Stimulated activated CD8-positive, alpha-beta memory T cell treated with anti-CD3 and anti-CD28 coated beads, Interleukin-12 subunit alpha, Interleukin-12 subunit beta, amount 100 ng/mL, for 1 hour (primary cell): Measurements from ENCODE around the gene USP2.

Source experiments
- DNase-seq: peaks from one replicate; pipeline ENCODE4 v3.0.0-alpha.2; 2020; ENCODE audit warnings: low read depth

Gene USP2, protein sequence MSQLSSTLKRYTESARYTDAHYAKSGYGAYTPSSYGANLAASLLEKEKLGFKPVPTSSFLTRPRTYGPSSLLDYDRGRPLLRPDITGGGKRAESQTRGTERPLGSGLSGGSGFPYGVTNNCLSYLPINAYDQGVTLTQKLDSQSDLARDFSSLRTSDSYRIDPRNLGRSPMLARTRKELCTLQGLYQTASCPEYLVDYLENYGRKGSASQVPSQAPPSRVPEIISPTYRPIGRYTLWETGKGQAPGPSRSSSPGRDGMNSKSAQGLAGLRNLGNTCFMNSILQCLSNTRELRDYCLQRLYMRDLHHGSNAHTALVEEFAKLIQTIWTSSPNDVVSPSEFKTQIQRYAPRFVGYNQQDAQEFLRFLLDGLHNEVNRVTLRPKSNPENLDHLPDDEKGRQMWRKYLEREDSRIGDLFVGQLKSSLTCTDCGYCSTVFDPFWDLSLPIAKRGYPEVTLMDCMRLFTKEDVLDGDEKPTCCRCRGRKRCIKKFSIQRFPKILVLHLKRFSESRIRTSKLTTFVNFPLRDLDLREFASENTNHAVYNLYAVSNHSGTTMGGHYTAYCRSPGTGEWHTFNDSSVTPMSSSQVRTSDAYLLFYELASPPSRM

DNA sequence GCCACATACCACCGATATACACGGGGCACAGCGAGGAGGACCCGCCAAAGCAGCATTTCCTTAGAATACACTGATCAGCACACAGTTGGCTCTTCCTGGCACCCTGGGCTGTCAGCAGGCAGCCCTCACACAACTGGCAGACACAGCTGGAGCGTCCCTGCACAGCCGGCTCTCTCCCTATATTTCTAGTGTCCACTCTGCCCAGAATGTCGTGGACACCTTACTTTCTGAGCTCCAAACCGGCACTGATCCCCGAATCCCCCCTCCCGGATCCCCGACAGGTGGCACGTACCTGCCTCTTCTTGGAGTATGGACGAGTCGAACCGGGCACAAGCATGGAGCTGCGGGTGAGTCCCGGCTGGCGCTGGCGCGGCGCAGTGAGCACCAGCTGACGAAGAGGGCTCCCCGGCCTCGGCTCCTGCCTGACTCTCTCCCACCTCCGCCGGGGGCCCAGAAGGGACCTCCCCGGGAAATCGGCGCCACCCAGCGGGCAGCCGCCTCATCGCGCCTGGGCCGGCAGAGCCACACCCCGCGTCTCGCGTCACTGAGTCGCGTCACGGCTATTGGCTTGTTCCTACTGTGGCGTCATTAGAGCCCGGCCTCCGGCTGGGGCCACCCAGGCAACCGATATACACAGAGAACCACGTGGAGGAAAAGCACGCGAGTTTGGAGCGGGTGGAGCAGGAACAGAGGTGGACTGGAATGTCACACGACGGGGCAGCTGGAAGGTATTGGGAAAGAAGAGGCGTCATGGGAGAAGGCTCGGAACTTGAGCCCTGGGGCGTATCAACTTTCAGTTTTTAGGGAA is at the start of gene USP2:
TSS of gene USP2 (minus strand) at position 510 of the 808 bp plus-strand sequence. CDS start 8,210 bp downstream, outside the sequence.
- DNase-seq: peak; percentile 91

DNA sequence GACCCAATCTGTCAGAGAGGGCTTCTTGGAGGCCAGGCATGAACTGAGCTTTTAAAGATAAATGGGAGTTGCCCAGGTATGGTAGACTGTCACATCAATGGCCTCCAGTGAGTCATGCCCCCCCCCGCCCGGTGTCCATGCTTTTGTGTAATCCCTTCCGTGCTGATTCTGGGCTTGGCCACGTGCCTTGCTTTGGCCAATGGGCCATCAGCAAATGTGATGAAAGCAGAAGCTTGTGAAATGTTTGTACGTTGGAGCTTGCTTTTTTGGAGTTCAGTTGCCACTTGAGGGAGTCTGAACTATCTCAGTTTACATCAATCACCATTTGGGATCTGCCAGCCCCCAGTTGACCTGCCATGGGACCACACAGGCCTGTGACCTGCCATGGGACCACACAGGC is 45.8 kb upstream of the USP2 start:
- DNase-seq: no peak

DNA sequence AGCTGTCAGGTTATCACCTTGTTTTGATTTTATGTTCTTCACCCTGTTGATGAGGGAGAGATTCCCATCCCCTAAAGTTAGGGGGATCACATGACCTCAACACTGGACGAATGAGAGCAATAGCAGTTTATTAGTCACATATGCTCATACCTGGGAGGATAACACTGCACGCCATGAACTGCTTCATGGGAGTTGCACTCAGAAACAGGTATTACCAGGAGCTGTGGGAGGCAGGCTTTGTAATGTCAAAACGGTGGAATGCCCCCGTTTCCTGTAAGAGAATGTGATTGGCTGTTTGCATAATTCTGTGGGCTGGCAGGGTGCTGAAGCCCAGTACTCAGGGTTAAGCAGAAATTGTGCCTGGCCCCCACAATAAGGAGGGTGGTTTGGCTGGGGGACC is 44.7 kb upstream of the USP2 start:
- DNase-seq: no peak

DNA sequence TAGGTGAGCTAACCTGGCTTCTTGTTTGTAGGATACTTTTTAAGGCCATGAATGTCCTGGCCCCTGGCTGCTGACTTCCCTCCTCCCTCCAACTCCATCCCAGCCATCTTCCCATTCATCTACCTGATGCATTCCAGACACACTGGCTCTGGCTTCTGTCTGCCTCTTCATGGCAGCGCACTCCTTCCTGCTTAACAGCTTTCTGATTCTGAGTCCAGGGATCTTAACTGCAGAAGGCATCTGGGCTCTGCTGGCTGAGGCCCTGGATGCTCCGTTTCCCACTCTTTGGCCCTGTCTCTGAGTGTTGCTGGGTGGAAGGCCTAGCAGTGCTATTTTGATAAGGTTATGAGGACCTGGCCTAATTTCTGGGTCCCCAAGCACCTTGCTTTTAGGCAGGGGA is 43.3 kb upstream of the USP2 start:
- DNase-seq: no peak

DNA sequence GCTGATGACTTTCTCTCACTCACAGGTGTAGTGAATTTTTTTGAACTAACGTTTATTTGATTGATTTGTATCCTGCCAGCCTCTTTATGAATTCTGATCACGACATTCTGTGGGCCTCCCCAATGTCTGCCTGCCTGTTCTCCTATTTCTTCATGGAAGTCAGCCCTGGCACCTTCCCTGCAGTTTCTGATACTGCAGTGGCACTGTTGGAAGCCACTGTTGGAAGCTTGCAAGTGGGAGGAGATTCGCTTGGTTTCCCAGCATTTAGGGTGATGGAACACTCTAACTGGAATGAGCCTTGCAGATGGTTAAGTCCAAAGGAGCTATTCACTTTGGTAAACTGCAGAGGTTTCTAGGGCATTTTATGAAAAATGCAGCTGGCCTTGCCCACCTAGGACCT is 42.8 kb upstream of the USP2 start:
- no peak for DNase-seq

DNA sequence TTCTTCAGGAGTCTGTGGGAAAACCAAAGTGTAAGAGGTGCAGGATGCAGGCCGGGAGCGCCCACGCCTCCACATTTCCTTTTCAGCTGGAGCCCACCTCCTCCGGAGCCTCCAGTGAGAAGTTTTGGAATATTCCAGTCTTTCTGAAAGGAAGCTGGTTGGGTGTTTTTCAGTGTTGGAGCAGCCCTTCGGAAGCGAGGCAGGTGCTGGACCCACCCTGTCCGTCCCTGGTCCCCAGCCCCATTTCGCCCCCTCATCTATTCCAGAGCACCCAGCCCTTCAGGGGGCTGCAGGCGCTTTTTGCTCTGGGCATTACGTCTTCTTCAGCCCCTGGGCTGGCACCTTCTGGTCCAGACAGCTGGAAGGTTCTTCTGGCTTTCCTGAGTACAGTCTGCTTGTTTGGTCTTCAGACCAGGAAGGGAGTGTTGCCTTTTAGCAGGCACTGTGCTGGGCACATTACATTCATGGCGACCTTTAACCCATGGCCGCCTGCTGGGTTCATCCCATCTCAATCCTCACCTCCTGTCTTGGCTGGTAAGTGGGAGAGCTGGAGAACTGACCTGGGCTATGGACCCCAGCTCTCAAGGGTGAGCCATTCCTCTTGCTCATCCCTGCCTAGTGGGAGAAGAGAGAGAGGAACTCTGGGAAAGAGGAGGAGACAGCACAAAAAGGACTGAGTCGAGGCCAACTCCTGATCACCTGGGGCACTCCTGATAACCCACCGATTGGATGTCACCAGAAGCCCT is 42.2 kb upstream of the USP2 start:
- DNase-seq: no peak

DNA sequence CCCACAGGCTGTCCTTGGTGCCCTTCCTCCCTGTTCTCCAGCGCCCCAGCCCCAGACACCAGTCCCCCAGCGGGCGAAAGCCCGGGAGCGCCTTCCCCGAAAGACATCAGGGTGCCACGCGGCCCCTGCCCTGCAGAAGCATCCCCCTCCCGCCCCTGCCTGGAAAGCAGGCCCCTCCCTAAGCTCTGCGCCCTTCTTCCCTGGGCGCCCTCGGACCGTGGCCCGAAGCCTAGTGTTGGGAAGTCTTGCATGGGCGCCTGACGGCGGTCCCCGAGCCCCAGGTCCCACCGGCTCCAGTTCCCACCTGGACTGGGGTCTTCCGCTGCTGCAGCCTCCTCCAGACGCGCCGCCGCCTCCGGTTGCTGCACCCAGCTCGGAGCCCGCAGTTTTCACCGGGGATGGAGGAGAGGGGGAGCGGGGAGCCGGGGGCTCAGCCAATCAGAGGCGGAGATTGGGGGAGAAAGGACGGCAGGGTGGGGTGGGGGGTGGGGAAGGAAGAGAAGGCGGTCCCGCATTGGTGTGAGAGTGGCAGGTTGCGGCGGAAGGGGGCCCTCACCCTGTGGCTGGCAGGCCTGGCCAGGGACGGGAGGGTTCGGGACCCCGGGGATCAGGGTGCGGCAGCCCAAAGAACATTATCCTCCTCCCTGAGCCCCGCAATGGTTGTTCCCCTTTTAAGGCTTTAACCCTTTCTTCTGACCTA is 41.5 kb upstream of the USP2 start, which contains the start of gene THY1:
TSS of gene THY1 (minus strand) at position 364 of the 700 bp plus-strand sequence. CDS start 2,267 bp downstream, outside the sequence.
- no peak for DNase-seq

DNA sequence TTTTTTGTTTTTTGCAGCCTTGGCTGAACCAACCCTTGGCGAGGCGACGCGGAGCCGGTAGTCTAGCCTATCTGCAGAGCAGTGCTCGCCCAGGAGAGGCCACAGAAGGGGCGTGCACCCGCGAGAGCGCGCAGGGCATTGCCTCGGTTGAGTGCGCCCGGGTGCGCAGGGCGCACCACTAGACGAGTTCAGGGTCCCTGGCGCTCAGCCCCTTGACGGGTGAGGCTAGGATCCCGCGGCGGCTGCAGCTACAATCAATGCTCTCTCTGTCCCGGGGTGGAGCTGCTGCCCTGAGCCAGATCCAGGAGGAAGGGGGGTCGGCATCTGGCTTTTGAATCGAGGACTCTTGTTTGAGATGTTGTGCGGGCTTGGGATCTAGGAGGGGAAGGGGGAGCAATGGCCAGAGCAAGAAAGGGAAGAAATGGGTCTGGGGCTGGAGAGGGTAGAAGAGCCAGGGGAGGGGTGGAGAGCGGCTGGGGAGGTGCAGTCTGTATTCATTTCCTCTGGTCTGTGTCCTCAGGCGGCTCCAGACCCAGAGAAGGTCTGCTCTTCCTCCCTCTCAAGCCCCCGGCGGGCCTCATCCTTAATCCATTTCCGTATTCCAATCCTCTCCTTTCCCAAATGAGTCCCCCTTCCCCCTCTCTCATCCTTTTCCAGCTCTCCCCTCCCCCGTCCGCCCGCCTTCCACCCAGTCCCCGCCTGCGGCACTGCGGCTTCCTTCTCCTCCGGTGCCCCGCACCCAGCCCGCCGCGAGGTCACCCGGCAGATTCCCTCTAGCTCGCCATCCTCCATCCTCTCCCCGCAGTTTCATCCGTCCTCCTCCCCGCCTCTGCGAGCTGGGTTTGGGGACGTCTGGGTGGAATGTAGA is 40.7 kb upstream of the USP2 start:
- no peak for DNase-seq

DNA sequence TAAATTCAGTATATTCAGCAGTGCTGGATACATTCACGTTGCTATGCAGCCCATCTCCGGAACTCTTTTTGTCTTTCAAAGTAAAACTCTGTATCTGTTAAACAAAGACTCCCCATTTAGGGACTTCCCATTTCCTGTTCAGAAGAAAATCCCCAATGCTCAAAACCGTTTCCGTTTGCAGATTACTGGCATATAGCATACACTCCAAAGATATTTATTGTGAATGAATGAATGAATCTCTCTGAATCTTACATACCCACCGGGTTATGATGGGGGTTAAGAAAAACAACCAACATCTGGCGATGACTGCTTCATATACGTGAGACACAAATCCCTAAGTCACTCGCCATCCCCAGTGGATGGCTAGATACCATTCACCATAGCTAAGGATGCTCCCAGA is 39.9 kb upstream of the USP2 start:
- no peak for DNase-seq

DNA sequence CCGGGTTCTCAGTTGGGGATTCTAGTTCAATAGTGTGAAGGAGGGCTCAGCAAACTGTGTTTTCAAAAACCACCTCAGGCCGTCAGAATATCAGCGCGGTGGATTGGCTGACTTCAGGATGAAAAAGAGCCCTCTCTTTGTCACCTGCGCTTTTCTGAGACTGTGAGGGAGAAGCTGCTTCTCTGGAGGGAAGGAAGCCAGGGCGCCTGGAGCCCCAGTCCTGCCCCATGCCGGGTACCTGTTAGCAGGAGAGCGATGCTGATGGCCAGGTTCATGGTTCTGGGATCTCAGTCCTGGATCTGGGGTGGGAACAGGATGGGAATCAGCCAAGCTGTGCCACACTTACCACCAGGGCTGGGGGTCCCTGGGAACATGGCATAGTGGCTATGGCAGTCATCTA is 39.1 kb upstream of the USP2 start:
- DNase-seq: no peak

DNA sequence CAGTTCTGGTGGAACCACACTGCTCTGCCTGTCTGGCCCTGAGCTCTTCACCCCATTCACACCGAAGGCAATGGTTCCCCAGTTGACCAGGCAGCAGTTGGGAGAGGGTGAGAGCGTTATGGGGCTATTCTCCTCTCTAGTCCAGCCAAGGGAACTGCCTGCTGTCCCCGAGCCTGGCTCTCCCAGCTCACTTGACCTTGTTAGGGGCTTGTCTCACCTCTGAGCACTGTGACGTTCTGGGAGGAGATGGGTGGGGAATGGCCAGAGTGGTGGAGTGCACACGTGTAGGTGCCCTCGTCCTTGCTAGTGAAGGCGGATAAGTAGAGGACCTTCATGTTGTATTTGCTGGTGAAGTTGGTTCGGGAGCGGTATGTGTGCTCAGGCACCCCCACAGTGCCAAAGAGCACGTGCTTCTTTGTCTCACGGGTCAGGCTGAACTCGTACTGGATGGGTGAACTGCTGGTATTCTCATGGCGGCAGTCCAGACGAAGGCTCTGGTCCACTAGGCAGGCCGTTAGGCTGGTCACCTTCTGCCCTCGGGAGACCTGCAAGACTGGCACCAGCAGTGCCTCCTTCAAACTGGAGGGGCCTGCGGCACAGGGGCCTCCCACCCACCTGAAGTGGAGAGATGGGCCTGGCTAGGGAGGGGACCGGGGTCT is 38.5 kb upstream of the USP2 start:
- no peak for DNase-seq

DNA sequence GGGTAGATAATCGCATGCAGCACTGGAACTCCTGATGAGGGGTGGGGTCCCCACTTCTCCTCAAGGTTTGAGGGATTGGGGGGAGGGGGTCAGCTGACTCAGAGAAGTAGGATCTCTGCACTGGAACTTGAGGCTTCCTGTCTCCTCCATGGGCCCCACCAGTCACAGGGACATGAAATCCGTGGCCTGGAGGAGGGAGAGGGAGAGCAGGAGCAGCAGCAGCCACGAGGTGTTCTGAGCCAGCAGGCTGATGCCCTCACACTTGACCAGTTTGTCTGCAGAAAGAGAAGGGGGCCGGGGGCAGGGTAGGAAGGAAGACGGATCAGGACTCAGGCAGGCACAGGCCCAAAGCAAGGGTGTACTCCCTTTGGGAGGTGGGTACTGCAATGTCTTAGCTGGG is 37.8 kb upstream of the USP2 start:
- no peak for DNase-seq

DNA sequence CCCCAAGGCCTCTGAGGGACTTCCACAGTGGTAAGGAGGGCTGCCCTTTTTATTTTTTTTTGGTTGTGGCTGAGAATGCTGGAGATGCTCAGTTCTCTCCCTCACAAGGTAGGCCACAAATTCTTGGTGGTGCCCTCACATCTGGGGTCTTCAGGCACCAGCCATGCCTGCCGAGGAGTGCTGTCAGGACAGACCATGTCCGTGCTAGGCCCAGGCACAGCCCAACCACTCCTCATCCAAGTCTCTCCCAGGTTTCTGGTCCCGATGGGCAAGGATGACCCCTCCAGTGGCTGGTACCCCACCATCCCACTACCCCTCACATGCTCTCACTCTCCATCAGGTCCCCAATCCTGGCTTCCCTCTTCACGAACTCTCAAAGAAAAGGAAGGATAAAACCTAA is 37.3 kb upstream of the USP2 start:
- DNase-seq: no peak

DNA sequence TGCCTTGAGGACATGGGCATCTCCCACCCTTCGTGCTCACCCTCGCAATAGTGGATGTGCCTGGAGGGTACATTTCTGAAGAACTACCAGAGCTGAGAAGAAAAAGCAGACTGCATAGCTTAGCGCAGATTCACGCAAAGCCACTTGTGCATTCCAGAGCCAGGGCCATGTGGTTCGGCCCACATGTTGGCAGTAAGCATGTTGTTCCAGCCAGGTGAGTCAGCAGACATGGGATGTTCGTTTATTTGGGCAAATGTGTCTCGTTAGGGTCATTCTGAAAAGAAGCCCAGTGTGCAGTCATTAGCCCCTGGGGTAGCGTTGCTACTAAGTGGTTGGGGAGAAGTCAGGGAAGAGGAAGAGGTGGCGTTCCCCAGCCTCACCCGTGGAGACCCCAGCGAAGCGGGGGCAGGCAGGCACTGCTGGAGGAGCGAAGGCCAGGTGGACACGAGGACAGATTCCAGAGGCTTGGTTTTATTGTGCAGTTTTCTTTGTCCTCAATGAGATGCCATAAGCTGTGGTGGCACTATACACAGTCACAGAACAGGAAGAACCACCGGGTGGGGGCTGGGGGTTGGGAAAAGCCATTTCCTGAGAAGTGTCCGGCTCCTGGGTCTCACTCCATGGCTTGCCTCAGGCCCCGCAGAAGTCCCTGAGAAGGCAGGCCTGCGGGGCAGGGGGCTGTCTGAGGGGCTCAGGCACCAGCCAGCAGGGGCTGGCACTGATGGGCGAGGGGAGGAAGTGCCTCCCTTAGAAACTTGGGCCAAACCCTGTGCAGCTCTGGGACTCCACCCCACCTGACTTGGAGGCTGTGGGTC is 36.4 kb upstream of the USP2 start:
- no peak for DNase-seq

DNA sequence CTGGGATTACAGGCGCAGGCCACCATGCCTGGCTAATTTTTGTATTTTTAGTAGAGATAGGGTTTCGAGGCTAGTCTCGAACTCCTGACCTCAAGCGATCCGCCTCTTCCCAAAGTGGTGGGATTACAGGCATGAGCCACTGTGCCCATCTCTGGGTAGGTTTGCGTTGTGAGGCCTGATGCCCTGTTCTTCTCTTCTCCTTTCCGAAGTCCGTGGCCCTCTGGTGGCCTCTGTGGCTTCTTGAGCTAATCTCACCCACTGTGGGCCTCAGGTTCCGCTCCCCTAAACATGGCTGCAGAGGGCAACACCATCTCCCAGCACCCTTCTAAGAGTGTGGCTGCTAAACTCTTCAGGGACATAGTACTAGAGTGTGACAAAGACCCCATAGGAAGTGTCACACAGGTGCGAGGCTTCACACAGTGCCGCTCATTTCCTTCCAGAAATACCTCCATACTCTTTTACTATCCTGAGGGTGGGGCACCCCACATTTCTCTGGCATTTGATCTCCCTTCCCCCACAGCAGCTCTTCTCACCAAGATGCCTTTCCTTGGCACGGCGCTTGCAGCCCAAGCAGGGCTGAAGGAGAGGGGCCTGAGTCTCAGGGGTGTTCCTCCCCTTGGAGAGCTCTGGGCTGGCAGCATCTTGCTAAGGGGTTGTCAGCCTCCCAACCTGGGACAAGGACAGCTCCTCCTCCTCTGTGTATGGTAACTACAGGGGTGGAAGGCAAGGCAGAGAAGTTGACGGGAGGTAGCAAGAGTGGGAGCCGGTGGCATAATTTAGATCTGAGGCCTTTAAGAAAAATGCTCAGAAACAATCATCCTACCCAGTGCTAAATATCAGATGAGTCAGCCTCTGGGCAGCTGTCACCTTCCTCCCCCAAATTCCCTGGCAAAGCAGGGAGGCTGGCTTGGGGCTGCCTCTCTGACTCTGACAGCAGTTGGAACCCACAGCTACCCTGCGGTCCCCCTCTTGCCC is 35.4 kb upstream of the USP2 start:
- no peak for DNase-seq

DNA sequence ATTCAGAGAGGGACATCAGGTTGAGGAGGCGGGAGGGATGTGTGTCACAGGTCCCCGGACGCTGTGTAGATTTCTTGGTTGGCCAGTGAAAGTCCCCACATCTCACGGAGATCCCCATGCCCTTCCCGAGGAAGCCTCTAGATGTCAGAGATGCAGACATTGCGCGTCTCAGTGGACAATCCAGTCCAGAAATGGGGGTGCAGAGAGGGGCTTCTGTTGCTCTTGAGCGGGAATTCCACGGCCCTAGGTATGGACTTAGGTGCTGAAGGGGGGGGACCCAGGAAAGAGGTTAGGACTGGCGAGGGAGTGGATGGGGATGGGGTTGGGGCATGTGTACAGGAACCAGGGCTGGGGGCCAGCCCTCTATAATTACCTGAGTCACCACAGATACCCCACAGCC is 34.5 kb upstream of the USP2 start:
- no peak for DNase-seq

DNA sequence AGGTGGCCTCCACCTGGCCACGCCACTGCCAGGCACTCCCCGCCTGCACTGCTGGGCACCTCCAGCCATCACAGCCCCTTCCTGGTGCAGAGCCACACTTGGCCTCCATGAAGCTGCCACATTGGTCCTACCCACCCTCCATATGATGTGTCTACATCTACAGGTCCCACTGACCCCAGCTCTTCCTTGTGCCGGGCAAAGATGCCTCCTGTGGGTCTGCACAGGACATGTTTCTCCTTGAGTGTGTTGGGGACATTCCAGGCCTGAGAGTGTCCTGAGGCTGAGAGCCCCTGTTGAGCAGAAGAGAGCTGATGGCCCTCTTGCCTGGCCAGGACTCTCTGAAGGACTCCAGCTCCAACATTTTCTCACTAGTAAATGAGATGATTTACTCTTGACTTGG is 34.0 kb upstream of the USP2 start:
- no peak for DNase-seq

DNA sequence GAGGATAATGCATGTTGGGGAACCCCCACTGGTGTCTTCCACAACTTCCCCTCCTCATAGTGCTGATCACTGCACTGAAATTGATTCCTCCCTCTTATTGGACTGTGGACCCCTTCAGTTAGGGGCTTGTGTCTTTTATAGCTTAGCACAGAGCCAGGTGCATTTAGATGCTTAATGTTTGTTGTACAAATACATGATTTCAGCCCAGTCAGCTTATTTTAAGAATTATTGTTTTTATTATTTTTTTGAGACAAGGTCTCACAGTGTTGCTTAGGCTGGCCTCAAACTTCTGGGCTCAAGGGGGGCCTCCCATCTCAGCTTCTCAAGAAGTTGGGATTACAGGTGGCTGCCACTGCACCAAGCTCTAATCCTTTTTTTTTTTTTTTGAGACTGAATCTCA is 33.2 kb upstream of the USP2 start:
- DNase-seq: no peak
